Endodermal cell (in vitro differentiated cells): ENCODE measurements around the gene MEGF10. TPM values are rescaled to one million over a fixed set of nuclear protein-coding genes. Genes with fewer than 3 reads are reported as not detected.

Source experiments
- DNase-seq: peaks from one replicate; pipeline ENCODE4 v3.0.0-alpha.2; 2017
- H3K27ac ChIP-seq: 2 replicates; pipeline ENCODE4 v1.5.1; 2013; ENCODE audit warnings: mild to moderate bottlenecking, low read depth, low read length, moderate library complexity
- H3K27me3 ChIP-seq: 2 replicates; pipeline ENCODE4 v1.6.1; 2013; ENCODE audit warnings: mild to moderate bottlenecking, low read length, moderate library complexity; ENCODE audit not compliant: insufficient read depth, control insufficient read depth, poor library complexity, severe bottlenecking
- H3K36me3 ChIP-seq: 2 replicates; pipeline ENCODE4 v1.7.0; 2013; ENCODE audit warnings: mild to moderate bottlenecking, low read length, moderate library complexity; ENCODE audit not compliant: control insufficient read depth, insufficient read depth
- H3K4me1 ChIP-seq: one replicate; pipeline ENCODE4 v1.7.0; 2013; ENCODE audit warnings: low read length; ENCODE audit not compliant: control insufficient read depth, insufficient read depth
- H3K4me3 ChIP-seq: 2 replicates; pipeline ENCODE4 v1.5.1; 2013; ENCODE audit warnings: mild to moderate bottlenecking, low read length, moderate library complexity
- H3K9ac ChIP-seq: 2 replicates; pipeline ENCODE4 v1.6.1; 2013; ENCODE audit warnings: mild to moderate bottlenecking, low read length, moderate library complexity; ENCODE audit not compliant: poor library complexity, severe bottlenecking; ENCODE audit errors: extremely low read depth
- H3K9me3 ChIP-seq: 2 replicates; pipeline ENCODE4 v1.6.1; 2013; ENCODE audit warnings: mild to moderate bottlenecking, low read length, moderate library complexity; ENCODE audit not compliant: control insufficient read depth
- H3K27ac Mint-ChIP-seq: 2 replicates; pipeline ENCODE4 v1.8.0; 2020; ENCODE audit warnings: mixed read lengths
- H3K27me3 Mint-ChIP-seq: 2 replicates; pipeline ENCODE4 v1.8.0; 2021; ENCODE audit warnings: mild to moderate bottlenecking, mixed read lengths; ENCODE audit not compliant: insufficient read depth
- H3K36me3 Mint-ChIP-seq: 2 replicates; pipeline ENCODE4 v1.8.0; 2020; ENCODE audit warnings: low read depth, mixed read lengths
- H3K4me1 Mint-ChIP-seq: 2 replicates; pipeline ENCODE4 v1.8.0; 2020; ENCODE audit warnings: mixed read lengths
- H3K4me3 Mint-ChIP-seq: 2 replicates; pipeline ENCODE4 v1.8.0; 2020; ENCODE audit warnings: mild to moderate bottlenecking, moderate library complexity, mixed read lengths
- H3K9me3 Mint-ChIP-seq: 2 replicates; pipeline ENCODE4 v1.8.0; 2020; ENCODE audit warnings: mild to moderate bottlenecking, mixed read lengths
- WGBS, 2 experiments: methylation state at CpG; one replicate each; pipeline versions ENCODE4 v1.1.5 to v1.1.7; 2013; ENCODE audit warnings: missing lambda C conversion rate in 2 of 2, mixed read lengths in 1 of 2; ENCODE audit not compliant: insufficient coverage in 1 of 2, insufficient read length in 1 of 2; 5-methylcytosine and 5-hydroxymethylcytosine counted together
- total RNA-seq, 2 donors: library from RNA; stranded (reverse); fragmentation: NEBNext Ultra II Directional in 1 of 2; extraction: Animal tissue kit (Norgen Biotek cat#: 25700) in 1 of 2; gene quantifications; 2 replicates in 1 of 2; 3 replicates in 1 of 2; pipeline ENCODE4 v1.2.1, GENCODE V29; 2021
- TF ChIP-seq, protein P1 (sequence below): fragments of 200-600 bp; sonication (generic); conservative IDR thresholded peaks from 2 replicates; pipeline ENCODE4 v1.5.0; 2021; ENCODE audit warnings: antibody characterized with exemption, mild to moderate bottlenecking

Gene MEGF10
- total RNA-seq, 2 donors from 2014 or later, result 12.7 to 17.7 TPM

DNA sequence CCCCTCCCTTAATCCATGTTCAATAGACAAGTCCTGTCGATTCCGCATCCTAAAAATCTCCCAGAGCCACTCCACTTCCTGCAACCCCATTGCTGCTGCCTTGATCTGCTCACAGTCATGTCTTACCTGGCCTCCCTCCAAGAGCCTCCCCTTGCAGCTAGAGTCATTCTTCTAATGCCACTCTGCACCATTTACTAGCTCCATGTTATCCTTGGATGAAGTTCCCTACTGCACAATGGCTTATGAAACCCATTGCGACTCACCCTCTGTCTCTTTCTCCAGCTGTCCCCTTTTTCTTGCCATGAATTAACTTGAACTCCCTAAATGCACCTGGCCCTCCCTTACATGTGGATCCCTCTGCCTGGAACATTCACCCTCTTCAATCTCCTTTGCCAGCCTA, 39.5 kb downstream of the MEGF10 start:
- DNase-seq, result no peak
- H3K4me3 ChIP-seq, result no peak overlapping the region
- Mint-ChIP-seq H3K4me3 (no peak overlapping the region), H3K27me3 (no peaks in the 10 kb centered on the region), H3K27ac (no peak overlapping the region), H3K9me3 (no peaks in the 10 kb centered on the region), H3K4me1 (peaks cover 74% of the 10 kb centered on the region), H3K36me3 (no peaks in the 10 kb centered on the region)
- H3K27ac ChIP-seq, result no peak overlapping the region
- H3K9me3 ChIP-seq, result no peaks in the 10 kb centered on the region
- TF ChIP-seq, protein P1, sequence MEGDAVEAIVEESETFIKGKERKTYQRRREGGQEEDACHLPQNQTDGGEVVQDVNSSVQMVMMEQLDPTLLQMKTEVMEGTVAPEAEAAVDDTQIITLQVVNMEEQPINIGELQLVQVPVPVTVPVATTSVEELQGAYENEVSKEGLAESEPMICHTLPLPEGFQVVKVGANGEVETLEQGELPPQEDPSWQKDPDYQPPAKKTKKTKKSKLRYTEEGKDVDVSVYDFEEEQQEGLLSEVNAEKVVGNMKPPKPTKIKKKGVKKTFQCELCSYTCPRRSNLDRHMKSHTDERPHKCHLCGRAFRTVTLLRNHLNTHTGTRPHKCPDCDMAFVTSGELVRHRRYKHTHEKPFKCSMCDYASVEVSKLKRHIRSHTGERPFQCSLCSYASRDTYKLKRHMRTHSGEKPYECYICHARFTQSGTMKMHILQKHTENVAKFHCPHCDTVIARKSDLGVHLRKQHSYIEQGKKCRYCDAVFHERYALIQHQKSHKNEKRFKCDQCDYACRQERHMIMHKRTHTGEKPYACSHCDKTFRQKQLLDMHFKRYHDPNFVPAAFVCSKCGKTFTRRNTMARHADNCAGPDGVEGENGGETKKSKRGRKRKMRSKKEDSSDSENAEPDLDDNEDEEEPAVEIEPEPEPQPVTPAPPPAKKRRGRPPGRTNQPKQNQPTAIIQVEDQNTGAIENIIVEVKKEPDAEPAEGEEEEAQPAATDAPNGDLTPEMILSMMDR, result no peak
- no peaks in the 10 kb centered on the region for H3K36me3 ChIP-seq
- H3K4me1 ChIP-seq, result peaks cover 35% of the 10 kb centered on the region
- WGBS, 2 experiments, result 74 to 80% methylated on average over 3 of the region's 3 CpGs
- H3K9ac ChIP-seq, result no peak overlapping the region
- H3K27me3 ChIP-seq, result no peaks in the 10 kb centered on the region

DNA sequence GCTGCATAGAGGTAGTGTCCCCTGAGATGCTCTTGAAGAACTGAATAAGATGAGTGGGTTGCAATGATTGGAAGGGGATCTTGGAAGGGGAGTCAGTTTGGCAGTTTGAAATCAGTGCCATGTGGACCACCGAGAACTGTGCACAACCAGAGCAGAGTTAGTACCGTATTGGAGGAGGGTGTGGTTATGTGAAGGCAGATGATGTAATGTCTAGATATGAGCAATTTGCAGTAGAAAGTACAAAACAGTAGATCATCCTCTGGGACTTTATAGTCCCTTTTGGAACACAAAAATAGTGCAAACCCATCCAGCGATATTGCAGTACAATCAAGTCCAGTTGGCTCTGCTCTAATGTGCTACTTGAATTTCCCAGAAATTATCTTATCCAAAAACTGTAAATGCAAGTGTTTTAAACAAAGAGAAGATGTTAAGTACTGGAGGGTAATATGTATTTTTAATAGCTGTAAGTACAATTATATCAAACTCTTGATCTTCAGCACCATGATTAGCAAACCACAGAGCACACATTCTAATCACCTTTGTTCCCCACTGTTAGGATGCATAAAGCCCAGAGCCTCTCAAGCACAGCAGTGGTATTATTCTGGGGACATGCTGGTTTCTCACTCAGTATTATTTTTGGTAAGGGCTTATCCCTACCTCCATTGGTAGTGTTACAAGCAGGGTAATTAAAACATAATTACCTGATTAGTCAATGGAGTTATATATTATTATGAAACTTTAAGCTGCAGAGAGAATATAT, 41.5 kb downstream of the MEGF10 start:
- H3K4me1 Mint-ChIP-seq, result peaks cover 67% of the 10 kb centered on the region

DNA sequence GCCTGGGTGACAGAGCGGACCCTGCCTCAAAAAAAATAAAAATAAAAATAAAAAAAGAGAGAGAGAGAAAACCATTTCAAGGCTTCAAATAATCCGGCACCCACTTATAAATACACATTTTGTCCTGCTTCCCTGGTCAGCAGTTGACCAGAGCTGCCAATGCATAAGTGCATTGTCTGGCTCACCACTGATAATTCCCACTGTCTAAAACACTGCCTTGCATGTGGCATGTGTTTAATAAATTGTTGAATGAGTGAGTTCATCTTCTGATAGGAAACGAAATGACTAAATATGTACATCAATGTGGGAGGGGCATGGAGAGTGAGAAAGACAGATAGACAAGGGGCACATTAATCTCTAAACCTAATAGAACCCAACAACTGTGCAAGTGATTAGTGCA, 42.9 kb downstream of the MEGF10 start:
- Mint-ChIP-seq H3K27me3 (no peaks in the 10 kb centered on the region), H3K4me3 (no peak overlapping the region), H3K9me3 (no peaks in the 10 kb centered on the region), H3K27ac (no peak overlapping the region), H3K36me3 (no peaks in the 10 kb centered on the region), H3K4me1 (peaks cover 70% of the 10 kb centered on the region)
- Histone ChIP-seq H3K9ac (no peak overlapping the region), H3K4me1 (peaks cover 26% of the 10 kb centered on the region), H3K36me3 (no peaks in the 10 kb centered on the region), H3K9me3 (no peaks in the 10 kb centered on the region), H3K27me3 (no peaks in the 10 kb centered on the region), H3K27ac (no peak overlapping the region), H3K4me3 (no peak overlapping the region)
- TF ChIP-seq, protein P1, result no peak
- whole genome bisulfite sequencing, 2 experiments, result 91% methylated on average over 2 of the region's 3 CpGs; no CpG with 5 or more reads in 1 of the 2 experiments
- DNase-seq, result no peak

More for the DNA sequence above, 41.5 kb downstream of the MEGF10 start:
- Histone ChIP-seq H3K4me1 (peaks cover 24% of the 10 kb centered on the region), H3K36me3 (no peaks in the 10 kb centered on the region), H3K27ac (no peak overlapping the region), H3K9ac (no peak overlapping the region), H3K4me3 (no peak overlapping the region), H3K9me3 (no peaks in the 10 kb centered on the region), H3K27me3 (no peaks in the 10 kb centered on the region)
- WGBS, 2 experiments, result 95 to 96% methylated on average over 3 of the region's 3 CpGs
- Mint-ChIP-seq H3K9me3 (no peaks in the 10 kb centered on the region), H3K36me3 (no peaks in the 10 kb centered on the region), H3K27ac (no peak overlapping the region), H3K27me3 (no peaks in the 10 kb centered on the region), H3K4me3 (no peak overlapping the region)
- DNase-seq, result no peak
- TF ChIP-seq, protein P1, result no peak
